K562 (cell line): ENCODE results near the gene PRMT5. TPM values are rescaled to one million over a fixed set of nuclear protein-coding genes. Genes with fewer than 3 reads are reported as not detected.

ENCODE experiments used
- AFF4 ChIP-seq: sonication (generic); formaldehyde crosslinking; IDR thresholded peaks from 2 replicates; pipeline ENCODE4 v1.8.0; 2023; ENCODE audit warnings: mild to moderate bottlenecking, missing genetic modification reagents
- CBFA2T3 ChIP-seq: fragments of 450-650 bp; IDR thresholded peaks from 2 replicates; pipeline ENCODE4 v1.6.1; 2017
- ESRRA ChIP-seq: fragments of 450-650 bp; IDR thresholded peaks from 2 replicates; pipeline ENCODE4 v1.6.1; 2014; ENCODE audit warnings: low read depth, mild to moderate bottlenecking, moderate library complexity, borderline replicate concordance
- GTF2F1 ChIP-seq: IDR thresholded peaks from 2 replicates; pipeline ENCODE4 v1.6.1; 2011; ENCODE audit warnings: low read depth, low read length, improper control_type of control experiment
- HMGXB4 ChIP-seq: sonication (generic); formaldehyde crosslinking; IDR thresholded peaks from 2 replicates; pipeline ENCODE4 v1.8.1; 2023; ENCODE audit warnings: mild to moderate bottlenecking, missing genetic modification reagents
- HNRNPH1 ChIP-seq: fragments of 200-400 bp; formaldehyde crosslinking; optimal IDR thresholded peaks from 2 replicates; pipeline ENCODE3; 2017; ENCODE audit warnings: low read depth, mild to moderate bottlenecking, low read length, moderate library complexity
- HNRNPLL ChIP-seq: fragments of 200-400 bp; formaldehyde crosslinking; IDR thresholded peaks from 2 replicates; pipeline ENCODE4 v1.6.1; 2017; ENCODE audit warnings: low read length, low read depth, mild to moderate bottlenecking; ENCODE audit not compliant: poor library complexity, severe bottlenecking
- KAT2B ChIP-seq: IDR thresholded peaks from one replicate; pipeline ENCODE4 v1.6.1; 2012; ENCODE audit warnings: low read depth, mild to moderate bottlenecking, control low read depth, inconsistent platforms, low read length, moderate library complexity
- KLF13 ChIP-seq: fragments of 450-650 bp; IDR thresholded peaks from 2 replicates; pipeline ENCODE4 v1.6.1; 2016; ENCODE audit warnings: missing genetic modification characterization, low read depth, mild to moderate bottlenecking, missing compliant biosample characterization, moderate library complexity, borderline replicate concordance
- NCOA2 ChIP-seq, 2 experiments: fragments of 450-650 bp; IDR thresholded peaks; 2 replicates each; pipeline ENCODE4 v1.6.1; 2018; ENCODE audit warnings: mild to moderate bottlenecking in 2 of 2, moderate library complexity in 1 of 2; ENCODE audit not compliant: partially characterized antibody in 2 of 2
- PHF21A ChIP-seq: fragments of 450-650 bp; IDR thresholded peaks from 2 replicates; pipeline ENCODE4 v1.6.1; 2017; ENCODE audit warnings: low read depth, borderline replicate concordance
- POLR2AphosphoS2 ChIP-seq: IDR thresholded peaks from 2 replicates; pipeline ENCODE4 v1.6.1; 2012; ENCODE audit warnings: low read length, improper control_type of control experiment
- POLR3A ChIP-seq: IDR thresholded peaks from 2 replicates; pipeline ENCODE4 v1.6.1; 2011; ENCODE audit warnings: borderline replicate concordance, mild to moderate bottlenecking, moderate library complexity; ENCODE audit not compliant: insufficient read length, insufficient read depth; ENCODE audit errors: extremely low read depth
- SMARCA4 ChIP-seq: fragments of 450-650 bp; IDR thresholded peaks from 2 replicates; pipeline ENCODE4 v1.6.1; 2016
- TAF15 ChIP-seq: fragments of 200-400 bp; formaldehyde crosslinking; IDR thresholded peaks from 2 replicates; pipeline ENCODE4 v1.6.1; 2017; ENCODE audit warnings: mild to moderate bottlenecking, low read depth, low read length, moderate library complexity
- TCF3 ChIP-seq: sonication (generic); formaldehyde crosslinking; IDR thresholded peaks from 2 replicates; pipeline ENCODE4 v1.4.0; 2020; ENCODE audit warnings: mild to moderate bottlenecking, missing genetic modification reagents
- THRA ChIP-seq: fragments of 450-650 bp; IDR thresholded peaks from 2 replicates; pipeline ENCODE4 v1.6.1; 2017; ENCODE audit warnings: mild to moderate bottlenecking, moderate library complexity
- ZNF134 ChIP-seq: fragments of 250-450 bp; sonication (Bioruptor Pico); conservative IDR thresholded peaks from 2 replicates; pipeline ENCODE4 v1.4.0; 2020
- ZNF444 ChIP-seq: fragments of 250-450 bp; sonication (Bioruptor Pico); IDR thresholded peaks from 2 replicates; pipeline ENCODE4 v1.4.0; 2020; ENCODE audit warnings: mild to moderate bottlenecking, moderate library complexity
- ZNF512 ChIP-seq: IDR thresholded peaks from 2 replicates; pipeline ENCODE4 v1.6.1; 2016; ENCODE audit warnings: missing genetic modification characterization, missing compliant biosample characterization
- polyA plus RNA-seq, 8 experiments: library from polyadenylated mRNA; depleted of rRNA in 4 of 8; stranded (reverse) in 5 of 8; unstranded in 3 of 8; fragments of >200 nt; fragmentation: Nextera tagmentation in 2 of 8; fragmentation: Illumina TruSeq in 1 of 8; extraction: Ambion mirVana in 2 of 8; extraction: Trizol in 1 of 8; gene quantifications; 2 replicates each; pipeline versions ENCODE4 v1.2.1 to v1.2.3, GENCODE V29; 2011 to 2014; ENCODE audit warnings: inconsistent platforms in 1 of 8, missing spikeins in 1 of 8
- total RNA-seq, 7 experiments: library from RNA; depleted of rRNA in 6 of 7; stranded (reverse); fragments of >200 nt in 6 of 7; fragmentation: Illumina TruSeq in 2 of 7; extraction: Trizol in 2 of 7; gene quantifications; 2 replicates each; pipeline versions ENCODE4 v1.2.1 to v1.2.3, GENCODE V29; 2011 to 2021; ENCODE audit warnings: low replicate concordance in 1 of 7

Gene PRMT5
- total and polyA plus RNA-seq, 9 of the 15 experiments (the other 6 are each of a cell fraction or from before 2014, with no cell fraction given): 114 to 552 (median 222) TPM

GRCh38 chr14:22918804-22919600, 10.2 kb downstream of the PRMT5 start, which contains the start of gene RBM23 (continued):
- no peak for TF ChIP-seq AFF4 (CRISPR knock-in tag)
- TF ChIP-seq HNRNPH1: no peak
- peak; percentile 87 for TF ChIP-seq ESRRA
- TF ChIP-seq THRA: no peak
- 0 out of 2 replicates have a peak, but pooled peaks have one; percentile 13 for TF ChIP-seq HMGXB4 (CRISPR knock-in tag)
- TF ChIP-seq POLR2AphosphoS2: peak; percentile 87
- TF ChIP-seq TCF3 (CRISPR knock-in tag): no peak
- TF ChIP-seq HNRNPLL: peak; percentile 43
- no peak for TF ChIP-seq TAF15
- no peak for TF ChIP-seq ZNF512 (tag)
- TF ChIP-seq KAT2B: no peak
- TF ChIP-seq ZNF444 (CRISPR knock-in tag): no peak
- no peak for TF ChIP-seq SMARCA4
- no peak for TF ChIP-seq POLR3A
- TF ChIP-seq PHF21A: no peak
- TF ChIP-seq ZNF134 (CRISPR knock-in tag): no peak
- TF ChIP-seq CBFA2T3: no peak
- TF ChIP-seq GTF2F1: peak; percentile 41; the same call in 1 of the 2 replicates
- TF ChIP-seq KLF13 (tag): 0 out of 2 replicates have a peak, but pooled peaks have one; percentile 42
- no peak for TF ChIP-seq NCOA2 (IDR thresholded peaks at IDR 0.05; ENCODE audit: partially characterized antibody in 2 of 2)
